Epidermal melanocyte (primary cell): ENCODE data around the gene ALX3.

Experiments
- DNase-seq: peaks from one replicate; pipeline ENCODE4 v3.0.0; 2011; ENCODE audit warnings: low spot score; ENCODE audit not compliant: insufficient read length

The ALX3 gene

DNA sequence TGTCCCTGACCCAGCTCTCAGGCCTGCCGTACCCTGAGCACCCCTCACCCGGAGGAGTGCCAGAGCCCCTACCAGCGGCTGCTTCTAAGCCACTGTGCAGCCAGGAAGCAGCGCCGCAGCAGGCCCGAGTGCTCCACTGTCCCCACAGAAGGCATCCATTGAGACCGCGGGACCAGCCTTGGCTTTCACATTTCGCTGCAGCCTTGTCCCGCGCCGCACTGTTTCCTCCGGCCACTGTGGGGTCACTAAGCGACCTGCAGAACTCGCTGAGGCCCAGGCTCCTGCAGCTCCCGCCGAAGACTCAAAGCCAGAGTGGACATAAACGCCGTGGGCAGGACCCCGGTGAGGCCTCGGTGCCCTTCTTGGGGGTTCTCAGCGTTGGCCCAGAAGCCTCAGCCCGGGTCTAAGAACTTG lies 3.0 kb downstream of the ALX3 start:
- DNase-seq = no peak

DNA sequence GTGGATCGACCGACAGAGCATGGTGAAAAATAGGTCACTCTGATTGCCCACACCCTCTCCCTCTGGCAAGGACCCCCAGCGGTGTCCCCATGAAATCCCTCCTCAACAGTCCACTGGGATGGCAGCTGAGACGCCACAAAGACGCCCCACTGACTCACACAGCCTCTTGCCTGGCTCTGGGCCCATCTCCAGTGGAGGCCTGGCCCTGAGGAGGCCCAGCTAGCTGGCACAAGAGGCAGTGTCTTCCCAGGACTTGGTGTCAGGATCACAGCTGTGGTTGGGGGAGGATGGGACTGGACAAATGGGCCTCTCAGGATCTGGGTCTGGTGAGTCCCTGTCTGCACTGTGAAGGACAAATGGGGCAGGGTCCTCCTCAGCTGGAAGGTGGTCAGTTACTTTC lies 4.6 kb downstream of the ALX3 start:
- DNase-seq = no peak

GRCh38 chr1:110064576-110065337 lies 5.7 kb downstream of the ALX3 start:
- no peak for DNase-seq

DNA sequence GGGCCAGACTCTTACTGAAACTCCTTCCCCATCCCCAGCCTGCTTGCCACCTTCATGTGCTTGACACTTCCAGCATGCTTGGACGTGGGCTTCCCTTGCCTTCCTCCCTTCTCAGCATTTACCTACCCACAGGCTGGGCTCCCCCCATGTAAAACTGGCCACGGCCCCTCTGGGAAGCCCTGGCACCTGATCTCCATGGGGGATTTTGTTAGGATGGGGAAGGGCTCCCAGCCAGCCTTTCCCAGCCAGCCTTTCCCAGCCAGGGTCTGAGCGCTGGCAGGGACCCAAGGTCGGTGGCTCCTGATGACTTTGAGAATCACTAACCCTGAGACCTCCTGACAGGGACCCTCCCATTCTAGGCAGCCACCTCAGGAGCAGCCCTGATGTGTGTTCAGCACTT lies 6.7 kb downstream of the ALX3 start:
- no peak for DNase-seq

DNA sequence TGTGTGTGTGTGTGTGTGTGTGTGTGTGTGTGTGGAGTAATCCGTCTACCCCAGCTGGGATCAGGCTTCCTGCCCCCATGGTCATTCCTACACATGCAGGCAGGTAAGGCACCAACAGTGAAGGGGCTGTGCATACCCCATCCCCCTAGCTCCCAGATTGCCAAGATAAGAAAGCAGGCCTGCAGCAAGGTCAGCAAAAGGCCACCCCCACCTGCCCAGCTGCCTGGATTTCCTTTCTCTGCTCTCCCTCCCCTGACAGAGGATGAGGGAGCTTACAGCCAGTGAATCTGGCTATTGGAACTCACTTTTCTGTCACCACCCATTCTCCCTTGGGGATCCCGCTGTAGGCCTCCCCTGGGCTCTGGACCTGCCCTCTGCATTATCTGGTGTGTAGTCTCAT lies 7.9 kb downstream of the ALX3 start:
- DNase-seq = no peak

DNA sequence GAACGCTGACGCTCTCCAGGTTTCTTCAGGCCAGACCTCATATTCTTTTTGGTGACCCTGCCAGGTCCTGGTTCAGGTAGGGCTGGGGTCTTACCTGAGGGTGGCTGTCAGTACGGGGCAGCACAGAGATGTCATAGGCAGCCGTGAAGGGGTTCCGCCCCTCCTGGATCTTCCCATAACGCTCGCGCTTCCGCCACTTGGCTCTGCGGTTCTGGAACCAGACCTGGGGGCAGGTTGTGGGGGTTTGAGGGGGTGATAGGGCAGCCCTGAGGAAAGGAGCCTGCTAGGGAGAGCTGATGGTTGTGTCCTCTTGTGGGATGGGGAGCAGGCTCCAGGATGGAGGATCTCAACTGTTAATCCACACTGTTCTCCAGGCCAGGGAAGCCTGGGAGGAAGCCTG lies 9.1 kb downstream of the ALX3 start:
- no peak for DNase-seq

GRCh38 chr1:110060662-110061060 lies 9.8 kb downstream of the ALX3 start:
- DNase-seq = no peak

DNA sequence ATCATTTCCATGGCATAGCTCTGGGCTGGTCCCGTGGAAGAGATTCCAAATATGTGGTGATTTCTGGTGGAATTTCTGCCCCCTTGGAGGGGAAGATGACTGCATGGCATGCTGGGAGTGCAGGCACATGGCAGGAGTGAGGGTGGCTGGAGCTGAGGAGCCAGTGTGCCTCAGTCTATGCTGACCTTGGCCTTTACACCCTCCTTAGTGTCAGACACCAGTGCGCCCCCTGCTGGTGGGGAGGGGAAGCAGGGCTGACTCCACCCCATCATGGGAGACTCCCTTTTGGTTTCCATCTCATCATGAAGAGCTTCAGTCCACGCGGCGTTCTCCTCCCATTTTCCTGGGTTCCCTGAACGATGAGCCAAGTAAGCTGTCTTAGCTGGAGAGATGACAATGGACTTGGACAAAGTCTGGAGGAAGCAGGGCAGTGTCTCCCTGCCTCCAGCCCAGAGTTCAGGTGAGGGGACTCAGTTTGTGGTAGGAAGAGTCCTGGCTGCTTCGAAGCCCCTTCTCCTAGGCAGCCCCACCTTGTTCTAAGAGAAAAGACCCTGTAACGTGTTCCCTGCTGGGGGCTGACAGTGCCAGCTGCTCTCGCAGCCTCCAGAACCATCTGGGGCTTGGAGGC lies 10.3 kb downstream of the ALX3 start:
- DNase-seq = no peak

GRCh38 chr1:110059133-110059863 lies 11.2 kb downstream of the ALX3 start:
- DNase-seq = no peak

DNA sequence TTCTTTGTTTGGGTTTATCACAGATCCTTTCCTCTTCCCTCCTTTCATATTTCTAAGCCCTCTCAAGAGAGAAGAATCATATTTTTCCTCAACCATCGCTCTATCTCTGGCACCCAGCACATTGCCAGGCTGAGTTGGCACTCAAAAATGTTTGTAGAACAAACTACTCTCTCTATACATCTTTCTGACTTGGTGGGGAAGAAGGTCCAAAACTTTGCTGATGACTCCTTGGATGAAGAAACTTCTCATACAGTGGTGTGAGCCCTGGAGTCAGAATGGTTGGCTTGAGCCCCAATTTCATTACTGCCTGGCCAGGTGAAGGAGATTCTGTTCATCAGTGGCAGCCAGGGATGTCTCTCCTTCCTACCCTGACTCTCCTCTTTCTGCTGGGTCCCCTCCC lies 11.9 kb downstream of the ALX3 start:
- DNase-seq = no peak

DNA sequence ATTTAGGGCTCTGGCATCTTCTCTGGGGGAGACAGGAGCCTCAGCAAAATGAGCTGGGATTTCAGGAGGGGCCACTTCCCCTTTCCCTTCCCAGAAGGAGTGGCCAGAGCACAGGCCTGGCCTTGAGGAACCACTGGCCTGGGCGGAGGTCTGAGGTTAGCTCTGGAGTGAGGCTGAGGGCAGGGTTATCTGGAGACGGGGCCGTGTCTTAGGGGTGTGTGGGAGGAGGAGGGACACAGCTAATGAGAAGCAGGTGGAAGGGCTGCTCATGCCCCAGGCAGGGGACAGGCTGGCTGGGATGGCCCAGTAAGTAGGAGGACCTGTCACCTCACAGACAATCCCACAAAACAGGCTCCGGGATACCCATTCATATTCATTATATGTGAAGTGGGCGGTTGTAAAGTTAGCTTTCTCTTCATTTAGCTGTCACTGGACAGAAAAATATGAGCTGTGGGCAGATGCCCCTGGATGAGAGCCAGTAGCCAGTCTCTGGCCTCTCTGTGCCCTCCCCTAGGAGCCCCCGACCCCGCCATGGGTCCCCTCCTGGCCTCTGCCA lies 12.4 kb downstream of the ALX3 start:
- DNase-seq = no peak

GRCh38 chr1:110056776-110057175 lies 13.7 kb downstream of the ALX3 start:
- no peak for DNase-seq

- no peak for DNase-seq
Measured at GRCh38 chr1:110056285-110056683, 14.2 kb downstream of the ALX3 start.

DNA sequence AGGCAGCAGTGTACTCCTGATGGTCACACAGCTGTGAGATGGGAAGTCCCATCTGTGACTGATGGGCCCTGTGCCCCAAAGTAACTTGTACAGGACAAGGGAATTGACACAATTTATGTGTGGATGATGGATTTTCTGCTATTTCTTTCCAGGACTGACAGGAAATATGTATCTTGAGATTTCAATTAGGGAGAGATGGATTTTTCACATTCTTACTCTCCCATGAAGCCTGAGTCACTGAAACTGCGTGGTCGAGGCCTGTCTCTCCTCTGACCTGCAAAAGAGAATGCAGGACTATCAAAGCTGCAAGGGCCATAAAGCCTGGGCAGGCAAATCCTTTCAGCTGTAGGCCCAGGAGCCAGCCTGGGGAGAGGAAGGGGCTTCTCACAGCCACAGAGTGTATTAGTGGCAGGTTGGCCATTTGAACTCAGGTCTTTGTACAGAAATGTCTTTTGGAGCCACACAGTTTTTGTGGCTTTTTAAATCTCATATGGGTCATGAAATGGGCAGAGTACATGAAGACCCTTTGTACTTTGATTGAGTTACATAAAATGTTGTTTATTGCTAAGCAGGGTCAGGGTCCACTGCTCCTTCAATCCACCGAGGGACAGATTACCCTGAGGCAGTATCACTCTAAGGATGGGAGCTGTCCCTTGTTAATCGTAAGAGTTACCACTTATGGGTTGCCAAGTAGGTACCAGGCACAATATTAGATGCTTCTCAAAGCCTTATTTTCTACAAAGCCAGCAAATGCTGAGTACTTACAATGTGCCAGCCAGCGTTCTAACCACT lies 14.8 kb downstream of the ALX3 start:
- no peak for DNase-seq

DNA sequence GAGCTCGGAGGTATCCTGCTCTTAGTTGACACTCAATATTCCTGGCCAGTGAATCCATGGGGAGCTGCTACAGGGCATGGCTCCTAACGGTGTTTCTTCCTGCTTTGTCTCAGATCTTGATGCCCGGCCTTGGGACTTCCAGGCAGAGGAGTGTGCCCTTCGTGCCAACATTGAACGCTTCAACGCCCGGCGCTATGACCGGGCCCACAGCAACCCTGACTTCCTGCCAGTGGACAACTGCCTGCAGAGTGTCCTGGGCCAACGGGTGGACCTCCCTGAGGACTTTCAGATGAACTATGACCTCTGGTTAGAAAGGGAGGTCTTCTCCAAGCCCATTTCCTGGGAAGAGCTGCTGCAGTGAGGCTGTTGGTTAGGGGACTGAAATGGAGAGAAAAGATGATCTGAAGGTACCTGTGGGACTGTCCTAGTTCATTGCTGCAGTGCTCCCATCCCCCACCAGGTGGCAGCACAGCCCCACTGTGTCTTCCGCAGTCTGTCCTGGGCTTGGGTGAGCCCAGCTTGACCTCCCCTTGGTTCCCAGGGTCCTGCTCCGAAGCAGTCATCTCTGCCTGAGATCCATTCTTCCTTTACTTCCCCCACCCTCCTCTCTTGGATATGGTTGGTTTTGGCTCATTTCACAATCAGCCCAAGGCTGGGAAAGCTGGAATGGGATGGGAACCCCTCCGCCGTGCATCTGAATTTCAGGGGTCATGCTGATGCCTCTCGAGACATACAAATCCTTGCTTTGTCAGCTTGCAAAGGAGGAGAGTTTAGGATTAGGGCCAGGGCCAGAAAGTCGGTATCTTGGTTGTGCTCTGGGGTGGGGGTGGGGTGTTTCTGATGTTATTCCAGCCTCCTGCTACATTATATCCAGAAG lies 16.7 kb downstream of the ALX3 start:
- peak; percentile 57 for DNase-seq

DNA sequence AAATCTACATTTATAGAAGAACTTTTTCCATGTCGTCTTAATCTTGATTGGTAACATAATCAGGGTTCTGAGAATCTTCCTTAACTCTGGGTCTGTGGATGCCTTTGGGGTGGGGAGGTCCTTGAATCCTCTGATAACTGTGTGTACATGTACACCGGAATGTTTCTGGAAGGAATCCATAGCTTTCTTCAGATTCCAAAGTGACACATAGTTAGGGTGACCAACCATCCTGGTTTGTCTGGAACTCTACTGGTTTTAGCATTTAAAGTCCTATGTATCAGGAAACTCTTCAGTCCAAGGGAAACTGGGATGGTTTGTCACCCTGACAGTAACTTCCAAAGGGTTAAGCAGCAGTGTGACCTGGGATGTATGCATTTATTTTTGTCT lies 19.2 kb downstream of the ALX3 start:
- DNase-seq = no peak

- no peak for DNase-seq
Measured at GRCh38 chr1:110050602-110051261, 19.7 kb downstream of the ALX3 start.

GRCh38 chr1:110049801-110050601 lies 20.5 kb downstream of the ALX3 start:
- DNase-seq = no peak

GRCh38 chr1:110048923-110049601 lies 21.4 kb downstream of the ALX3 start:
- no peak for DNase-seq
